ENCODE results near the gene EYA2.
"Not testable (repeated sequence)": the region's sequence is repeated elsewhere in the genome, so short reads cannot be mapped to it uniquely, and the experiment has no call there.

- TF ChIP-seq CTCF, POLR2A, EP300 (IDR thresholded peaks at IDR 0.05): not testable (repeated sequence)
Measured at GRCh38 chr20:46932439-46932838, 37.8 kb downstream of the EYA2 start.

All from gastroesophageal sphincter (tissue), 3 donors.